GM19035 (cell line): Measurements from ENCODE around the gene ABHD17B.
"Not testable (repeated sequence)": the region's sequence is repeated elsewhere in the genome, so short reads cannot be mapped to it uniquely, and the experiment has no call there.

Source experiments
- ATAC-seq: cut with Tn5 transposase; IDR thresholded peaks from one replicate; pipeline ENCODE4 v1.9.1; 2021; ENCODE audit not compliant: unreplicated experiment

ABHD17B gene

GRCh38 chr9:71911061-71911907, at the start of gene ABHD17B, which contains the start of gene C9orf85:
ABHD17B (minus strand) TSS chr9:71911193; CDS start chr9:71875080, 36,113 bp downstream.
C9orf85 (plus strand) TSS chr9:71911639; CDS start chr9:71911735, 96 bp downstream.
- peak; percentile 93 for ATAC-seq

- peak; percentile 64 for ATAC-seq
Measured at GRCh38 chr9:71955300-71955915, 44.4 kb upstream of the ABHD17B start.

- ATAC-seq, result not testable (repeated sequence)
Measured at GRCh38 chr9:71954652-71955051, 43.7 kb upstream of the ABHD17B start.

GRCh38 chr9:71944754-71945375, 33.9 kb upstream of the ABHD17B start:
- ATAC-seq, result no peak

GRCh38 chr9:71941998-71942567, 31.1 kb upstream of the ABHD17B start:
- no peak for ATAC-seq

- ATAC-seq, result no peak
Measured at GRCh38 chr9:71941060-71941568, 30.1 kb upstream of the ABHD17B start.

- no peak for ATAC-seq
Measured at GRCh38 chr9:71937898-71938297, 26.9 kb upstream of the ABHD17B start.

- ATAC-seq, result no peak
Measured at GRCh38 chr9:71937070-71937625, 26.2 kb upstream of the ABHD17B start.

GRCh38 chr9:71936066-71936465, 25.1 kb upstream of the ABHD17B start:
- no peak for ATAC-seq

- ATAC-seq, result no peak
Measured at GRCh38 chr9:71931166-71931565, 20.2 kb upstream of the ABHD17B start.

- no peak for ATAC-seq
Measured at GRCh38 chr9:71929791-71930440, 18.9 kb upstream of the ABHD17B start.

GRCh38 chr9:71929223-71929622, 18.2 kb upstream of the ABHD17B start:
- no peak for ATAC-seq

GRCh38 chr9:71928806-71929205, 17.8 kb upstream of the ABHD17B start:
- no peak for ATAC-seq

GRCh38 chr9:71928376-71928775, 17.4 kb upstream of the ABHD17B start:
- no peak for ATAC-seq

- no peak for ATAC-seq
Measured at GRCh38 chr9:71925834-71926233, 14.8 kb upstream of the ABHD17B start.

- ATAC-seq, result no peak
Measured at GRCh38 chr9:71924576-71924975, 13.6 kb upstream of the ABHD17B start.

- ATAC-seq, result no peak
Measured at GRCh38 chr9:71921190-71921814, 10.3 kb upstream of the ABHD17B start.

- no peak for ATAC-seq
Measured at GRCh38 chr9:71920456-71921189, 9.6 kb upstream of the ABHD17B start.

- ATAC-seq, result no peak
Measured at GRCh38 chr9:71918419-71918818, 7.4 kb upstream of the ABHD17B start.
